Aorta (tissue), 5 donors: ENCODE results near the gene NPAS3. TPM values are rescaled to one million over a fixed set of nuclear protein-coding genes. Genes with fewer than 3 reads are reported as not detected.

ENCODE experiments used
- ATAC-seq: fragments of 200-7000 bp; cut with Tn5 transposase; one replicate; pipeline ENCODE4 v1.9.1; 2022; ENCODE audit warnings: moderate library complexity; ENCODE audit not compliant: low FRiP score
- DNase-seq, 2 donors: peaks; one replicate each; pipeline ENCODE4 v3.0.0-alpha.2; 2020
- H3K27ac ChIP-seq, 2 donors: one replicate each; pipeline ENCODE4 v1.5.1; 2013; ENCODE audit warnings: low read length in 2 of 2, mild to moderate bottlenecking in 2 of 2, moderate library complexity in 2 of 2, control low read depth in 1 of 2, inconsistent platforms in 1 of 2, low read depth in 1 of 2
- H3K27me3 ChIP-seq, 2 donors: one replicate each; pipeline ENCODE4 v1.6.1; 2013; ENCODE audit warnings: control low read depth in 1 of 2, low read length in 1 of 2, mild to moderate bottlenecking in 1 of 2, moderate library complexity in 1 of 2; ENCODE audit not compliant: insufficient read depth in 2 of 2, control insufficient read depth in 1 of 2
- H3K36me3 ChIP-seq, 2 donors: one replicate each; pipeline ENCODE4 v1.6.1; 2013; ENCODE audit warnings: control low read depth in 1 of 2, low read length in 1 of 2, mild to moderate bottlenecking in 1 of 2; ENCODE audit not compliant: insufficient read depth in 2 of 2, control insufficient read depth in 1 of 2
- H3K4me1 ChIP-seq, 2 donors: one replicate each; pipeline ENCODE4 v1.6.1; 2013; ENCODE audit warnings: low read length in 2 of 2, control low read depth in 1 of 2, mild to moderate bottlenecking in 1 of 2, moderate library complexity in 1 of 2; ENCODE audit not compliant: insufficient read depth in 2 of 2, control insufficient read depth in 1 of 2
- H3K4me3 ChIP-seq, 2 donors: one replicate each; pipeline ENCODE4 v1.5.1; 2013; ENCODE audit warnings: low read length in 2 of 2, control low read depth in 1 of 2, mild to moderate bottlenecking in 1 of 2
- H3K9me3 ChIP-seq: one replicate; pipeline ENCODE4 v1.6.1; 2013; ENCODE audit warnings: mild to moderate bottlenecking, low read length; ENCODE audit not compliant: control insufficient read depth
- WGBS, 2 donors: extraction: QIAGEN DNeasy Blood & Tissue Kit; methylation state at CpG; one replicate each; pipeline ENCODE4 v1.1.7; 2013; 5-methylcytosine and 5-hydroxymethylcytosine counted together
- intact Hi-C, 2 donors: fragments of 100-400 bp; cut with DNase I; formaldehyde crosslinking; loops; one replicate each; pipeline versions ENCODE4 v1.14.2 to v1.15.0; 2022
- polyA plus RNA-seq, 2 donors: library from polyadenylated mRNA; stranded (reverse); fragments of 200-250 nt; gene quantifications; one replicate each; pipeline ENCODE4 v1.2.3, GENCODE V29; 2013
- total RNA-seq, 2 donors: library from RNA; stranded (reverse); fragmentation: NEBNext Ultra II Directional; extraction: Animal tissue kit (Norgen Biotek cat#: 25700); gene quantifications; one replicate each; pipeline ENCODE4 v1.2.1, GENCODE V29; 2021
- donor health status: healthy with polysubstance abuse.
- donor health status: Bipolar disorder and iron deficiency.
- donor health status: DM: no; HTN: no; CAD: no.
- donor health status: DM: no; HTN: no; CAD: no.
- donor health status: DM: yes; HTN: yes; CAD: no.

Gene NPAS3
- total and polyA plus RNA-seq, 4 donors, result 0.13 to 4.3 (median 0.50) TPM

DNA sequence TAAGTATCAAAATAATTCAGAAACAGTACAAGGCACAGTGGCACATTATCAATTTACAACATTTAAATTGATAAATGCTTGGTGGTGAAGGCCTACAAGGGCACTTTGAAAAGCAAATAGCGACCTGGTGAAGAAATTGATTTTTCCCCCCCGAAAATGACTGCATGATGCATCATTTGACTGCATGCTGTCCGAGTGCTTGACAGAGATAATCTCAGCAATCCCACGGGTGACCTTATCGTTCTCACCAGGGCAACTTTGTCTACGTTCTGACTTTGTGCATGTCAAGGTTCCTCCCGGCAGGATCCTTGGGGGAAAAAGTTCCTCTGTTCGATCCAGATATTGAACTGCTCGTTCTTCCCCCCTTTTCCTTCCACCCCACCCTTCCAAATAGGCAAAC is 627.4 kb downstream of the NPAS3 start:
- Histone ChIP-seq H3K4me1 (no peaks in the 10 kb centered on the region), H3K9me3 (no peaks in the 10 kb centered on the region), H3K27ac (no peak overlapping the region), H3K36me3 (no peaks in the 10 kb centered on the region), H3K27me3 (no peaks in the 10 kb centered on the region), H3K4me3 (no peak overlapping the region)
- ATAC-seq (no peak), DNase-seq (no peak)
- WGBS, 2 donors, result 89 to 92% methylated on average over 9 of the region's 9 CpGs
- intact Hi-C loops, result no loop called here

GRCh38 chr14:33567023-33567728 is 628.5 kb downstream of the NPAS3 start:
- DNase-seq (no peak), ATAC-seq (no peak)
- Histone ChIP-seq H3K27ac (no peak overlapping the region), H3K4me3 (no peak overlapping the region), H3K4me1 (no peaks in the 10 kb centered on the region), H3K9me3 (no peaks in the 10 kb centered on the region), H3K27me3 (no peaks in the 10 kb centered on the region), H3K36me3 (no peaks in the 10 kb centered on the region)
- 59 to 68% methylated on average over 10 of the region's 10 CpGs for WGBS, 2 donors
- intact Hi-C loops, result no loop called here

DNA sequence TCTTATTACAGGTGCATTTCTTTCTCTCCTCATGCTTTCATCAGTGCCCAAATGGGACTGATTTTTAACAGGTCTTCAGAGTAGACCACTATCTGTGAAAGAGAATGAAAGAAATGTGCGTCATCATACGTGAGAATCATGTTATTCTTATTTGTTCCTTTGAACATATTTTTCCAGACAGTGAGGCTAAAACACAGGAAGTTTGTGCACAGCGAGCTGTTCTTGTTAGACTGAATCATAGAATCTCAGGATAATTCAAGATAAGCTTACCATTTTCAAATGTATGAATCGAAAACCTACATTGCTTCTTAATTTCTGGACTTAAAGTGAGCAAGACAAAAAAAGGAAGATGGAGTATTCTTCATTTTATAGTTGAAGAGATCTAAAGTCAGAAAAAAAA is 629.1 kb downstream of the NPAS3 start:
- ATAC-seq (no peak), DNase-seq (no peak)
- no peak overlapping the region for H3K4me3 ChIP-seq
- H3K9me3 ChIP-seq, result no peaks in the 10 kb centered on the region
- intact Hi-C loops, result no loop called here
- H3K27ac ChIP-seq, result no peak overlapping the region
- no peaks in the 10 kb centered on the region for H3K4me1 ChIP-seq
- no peaks in the 10 kb centered on the region for H3K36me3 ChIP-seq
- WGBS, 2 donors, result 53 to 63% methylated on average over 4 of the region's 4 CpGs
- no peaks in the 10 kb centered on the region for H3K27me3 ChIP-seq

- H3K9me3 ChIP-seq, result peaks cover 1% of the 10 kb centered on the region
- intact Hi-C loops, result no loop called here
- no peak for ATAC-seq
These were observed 630.4 kb downstream of the NPAS3 start for GRCh38 chr14:33568935-33569579.

DNA sequence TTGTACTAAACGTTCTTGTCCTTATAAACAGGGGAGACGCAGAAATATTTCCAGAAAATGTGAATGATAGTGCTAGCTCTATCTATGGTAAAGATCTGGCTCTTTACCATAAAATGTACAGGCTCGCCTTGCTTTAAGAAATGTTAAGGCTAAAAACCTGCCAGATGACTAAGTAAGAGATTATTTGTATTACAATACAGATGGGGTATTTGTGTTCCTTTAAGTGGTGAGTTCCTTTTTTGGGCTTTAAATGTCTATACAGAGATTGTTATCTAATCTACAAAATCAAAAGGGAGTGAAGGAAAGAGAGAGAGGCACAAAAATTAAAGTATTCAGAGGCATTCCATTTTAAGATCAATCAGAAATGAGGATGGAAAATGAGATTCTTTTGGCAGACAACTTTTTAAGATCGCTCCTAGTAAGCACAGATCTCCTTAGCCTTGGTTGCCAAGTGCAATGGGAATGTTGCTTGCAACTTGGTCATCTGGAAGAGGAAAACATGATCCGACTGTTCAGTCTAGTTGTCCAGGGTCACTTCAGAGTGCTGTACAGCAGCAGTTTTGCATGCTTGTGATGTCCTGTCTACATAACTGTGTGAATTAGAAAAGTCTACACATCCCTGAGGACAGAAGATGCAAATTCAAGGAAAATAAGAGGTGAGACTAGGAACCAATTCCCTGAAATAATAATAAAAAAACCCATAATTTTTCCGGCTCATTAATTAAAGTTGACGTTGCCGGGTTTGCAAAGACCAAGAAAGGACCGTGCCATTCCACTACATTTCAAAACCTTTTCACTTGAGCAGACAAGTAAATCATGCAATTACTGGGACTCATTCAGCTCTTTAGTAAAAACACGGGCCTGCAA is 631.4 kb downstream of the NPAS3 start:
- peaks cover 1% of the 10 kb centered on the region for H3K9me3 ChIP-seq
- WGBS, 2 donors, result 56 to 64% methylated on average over 10 of the region's 10 CpGs
- intact Hi-C loops, result no loop called here
- H3K36me3 ChIP-seq, result no peaks in the 10 kb centered on the region
- ATAC-seq (no peak), DNase-seq (no peak)
- H3K4me3 ChIP-seq, result no peak overlapping the region
- no peak overlapping the region for H3K27ac ChIP-seq
- H3K27me3 ChIP-seq, result no peaks in the 10 kb centered on the region
- H3K4me1 ChIP-seq, result no peaks in the 10 kb centered on the region

More at GRCh38 chr14:33568935-33569579, 630.4 kb downstream of the NPAS3 start:
- Histone ChIP-seq H3K27me3 (no peaks in the 10 kb centered on the region), H3K4me3 (no peak overlapping the region), H3K27ac (no peak overlapping the region), H3K36me3 (no peaks in the 10 kb centered on the region), H3K4me1 (no peaks in the 10 kb centered on the region)
- no peak for DNase-seq
- WGBS, 2 donors, result 81 to 87% methylated on average over 3 of the region's 3 CpGs

DNA sequence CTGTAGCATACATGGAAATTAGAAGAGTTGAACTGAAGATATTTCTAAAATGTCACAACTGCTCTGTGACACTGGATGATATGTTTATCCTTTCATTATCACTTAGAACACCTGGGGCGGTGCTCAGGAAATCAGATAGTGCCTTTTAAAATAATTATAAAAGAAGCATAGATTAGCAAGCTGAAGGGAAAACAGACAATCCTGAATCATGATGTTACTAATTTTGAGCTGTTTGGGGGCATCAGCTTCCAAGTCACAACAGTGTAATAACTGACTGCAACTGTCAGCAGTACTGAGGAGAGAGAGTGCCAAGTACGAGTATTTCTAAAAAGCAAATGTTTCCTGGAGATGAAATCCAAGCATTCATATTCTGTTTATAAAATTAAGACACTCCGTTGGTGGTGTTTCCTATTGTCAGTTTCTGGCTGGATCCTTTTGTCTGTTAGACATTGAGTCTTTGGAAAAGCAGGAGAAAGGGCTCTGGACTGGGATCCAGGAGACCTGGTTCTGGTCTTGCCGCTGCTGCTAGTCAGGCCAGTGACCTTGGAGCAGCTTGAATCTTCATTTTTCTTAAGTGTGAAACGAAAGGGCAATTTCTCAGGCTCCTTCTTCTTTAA is 632.1 kb downstream of the NPAS3 start:
- no peak overlapping the region for H3K4me3 ChIP-seq
- ATAC-seq, result no peak
- no peaks in the 10 kb centered on the region for H3K27me3 ChIP-seq
- no peaks in the 10 kb centered on the region for H3K36me3 ChIP-seq
- WGBS, 2 donors, result 66 to 75% methylated on average over 5 of the region's 5 CpGs
- no peaks in the 10 kb centered on the region for H3K4me1 ChIP-seq
- H3K9me3 ChIP-seq, result peaks cover 1% of the 10 kb centered on the region
- H3K27ac ChIP-seq, result no peak overlapping the region
- intact Hi-C loops, result no loop called here
- DNase-seq, result no peak

- Histone ChIP-seq H3K27me3 (no peaks in the 10 kb centered on the region), H3K4me3 (no peak overlapping the region), H3K4me1 (no peaks in the 10 kb centered on the region), H3K36me3 (no peaks in the 10 kb centered on the region), H3K9me3 (peaks cover 1% of the 10 kb centered on the region), H3K27ac (no peak overlapping the region)
- ATAC-seq (no peak), DNase-seq (no peak)
- WGBS, 2 donors, result 76 to 79% methylated on average over 3 of the region's 3 CpGs
- intact Hi-C loops, result no loop called here
These were observed 634.7 kb downstream of the NPAS3 start for GRCh38 chr14:33573301-33573880.

- Histone ChIP-seq H3K4me1 (no peaks in the 10 kb centered on the region), H3K27ac (no peak overlapping the region), H3K27me3 (no peaks in the 10 kb centered on the region), H3K36me3 (no peaks in the 10 kb centered on the region), H3K9me3 (peaks cover 1% of the 10 kb centered on the region), H3K4me3 (no peak overlapping the region)
- ATAC-seq (no peak), DNase-seq (no peak)
- intact Hi-C loops, result no loop called here
- WGBS, 2 donors, result 34 to 53% methylated on average over 7 of the region's 7 CpGs
These were observed 637.3 kb downstream of the NPAS3 start for GRCh38 chr14:33576014-33576413.
